Cerebellar cortex (tissue), 1 donor: ENCODE measurements around the gene PIGH.
"Not testable (repeated sequence)": the region's sequence is repeated elsewhere in the genome, so short reads cannot be mapped to it uniquely, and the experiment has no call there.

Experiments used
- DNase-seq: peaks from one replicate; pipeline ENCODE4 v3.0.0-alpha.2; 2015; ENCODE audit warnings: low spot score

The PIGH gene, protein sequence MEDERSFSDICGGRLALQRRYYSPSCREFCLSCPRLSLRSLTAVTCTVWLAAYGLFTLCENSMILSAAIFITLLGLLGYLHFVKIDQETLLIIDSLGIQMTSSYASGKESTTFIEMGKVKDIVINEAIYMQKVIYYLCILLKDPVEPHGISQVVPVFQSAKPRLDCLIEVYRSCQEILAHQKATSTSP

DNA sequence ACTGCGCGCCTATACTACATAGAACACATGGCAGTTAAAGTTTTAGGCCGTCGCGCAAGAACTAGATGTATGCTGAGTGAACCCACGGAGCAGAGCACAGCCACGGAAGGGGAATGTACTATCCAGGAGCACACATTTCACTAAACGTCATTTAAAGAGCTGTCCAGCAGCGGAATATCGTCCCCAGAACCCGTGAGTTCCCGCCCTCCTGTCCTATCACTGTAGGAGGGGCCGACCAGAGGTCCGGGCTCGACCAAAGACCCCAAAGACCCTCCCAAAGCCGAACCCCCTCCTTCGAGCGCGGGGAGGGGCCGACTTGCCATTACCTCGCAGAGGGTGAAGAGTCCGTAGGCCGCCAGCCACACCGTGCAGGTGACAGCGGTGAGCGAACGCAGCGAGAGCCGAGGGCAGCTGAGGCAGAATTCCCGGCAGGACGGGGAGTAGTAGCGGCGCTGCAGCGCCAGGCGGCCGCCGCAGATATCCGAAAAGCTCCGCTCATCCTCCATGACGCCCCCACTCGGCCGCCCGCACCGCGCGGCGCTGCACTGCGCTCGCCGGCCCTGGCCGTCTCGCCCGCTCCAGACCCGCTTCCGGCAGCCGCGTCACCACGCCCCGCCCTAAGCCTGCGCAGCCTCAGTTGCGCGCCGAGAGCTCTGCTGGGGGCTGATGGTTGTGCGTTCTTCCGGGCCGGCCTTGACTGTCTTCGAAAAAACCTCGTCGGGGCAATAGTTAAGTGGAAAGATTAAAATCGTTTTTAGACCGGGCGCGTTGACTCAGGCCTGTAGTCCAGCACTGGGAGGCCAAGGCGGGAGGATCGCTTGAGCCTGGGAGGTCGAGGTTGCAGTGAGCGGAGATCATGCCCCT, at the start of gene PIGH:
Gene PIGH, minus strand, starts transcription at position 571 of the 864 bp plus-strand sequence. Its CDS starts 65 bp downstream, at position 506.
- peak; percentile 86 for DNase-seq

DNA sequence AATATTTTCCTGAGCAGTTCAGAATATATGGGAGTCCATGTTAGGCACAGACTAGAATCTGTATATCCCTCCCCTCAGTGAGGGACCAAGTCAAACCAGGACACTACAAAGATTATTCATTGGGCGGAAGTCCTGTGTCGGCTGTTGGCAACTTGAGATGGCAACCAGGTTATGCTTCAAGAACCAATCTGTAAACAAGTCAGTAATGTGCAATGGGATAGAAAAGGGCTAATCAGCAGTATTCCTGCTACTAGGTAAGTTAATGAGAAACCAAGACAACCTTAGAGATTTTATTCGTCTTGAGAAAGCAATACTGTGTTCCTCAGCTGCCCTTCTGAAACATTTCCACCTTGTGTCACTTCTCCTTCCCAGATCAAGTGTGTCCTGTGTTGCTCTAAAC, 46.1 kb upstream of the PIGH start:
- DNase-seq: no peak

DNA sequence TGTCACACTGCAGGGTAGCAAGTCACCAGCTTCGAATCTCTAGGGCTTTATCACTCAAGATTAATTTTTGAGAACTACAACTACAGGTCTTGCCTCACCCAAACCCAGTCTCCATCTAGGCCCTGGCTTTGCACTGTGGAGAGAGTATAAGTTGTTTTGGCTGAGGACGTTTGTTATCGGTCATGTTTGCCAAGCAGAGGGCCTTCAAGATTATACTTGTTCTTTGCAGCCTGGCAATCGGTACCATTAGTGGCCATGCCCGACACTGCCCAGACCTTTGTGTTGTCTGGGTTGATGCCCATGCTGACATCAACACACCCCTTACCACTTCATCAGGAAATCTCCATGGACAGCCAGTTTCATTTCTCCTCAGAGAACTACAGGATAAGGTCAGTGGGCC, 45.3 kb upstream of the PIGH start:
- no peak for DNase-seq

DNA sequence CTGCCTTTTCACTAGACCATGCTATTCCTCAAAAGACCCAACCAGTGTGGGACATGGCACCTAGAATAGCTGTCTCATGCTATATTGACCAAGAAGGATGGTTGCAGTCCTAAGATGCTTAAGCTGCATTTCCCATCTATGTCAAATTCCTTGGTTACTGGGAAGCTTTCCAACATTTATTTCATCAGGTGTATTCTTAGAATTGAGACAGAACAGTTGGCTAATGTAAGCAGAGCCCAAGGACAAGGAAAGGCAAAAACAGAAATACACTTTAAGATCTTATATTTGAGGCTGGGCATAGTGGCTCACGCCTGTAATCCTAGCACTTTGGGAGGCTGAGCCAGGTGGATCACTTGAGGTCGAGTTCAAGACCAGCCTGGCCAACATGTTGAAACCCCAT, 44.4 kb upstream of the PIGH start:
- peak; percentile 47 for DNase-seq

DNA sequence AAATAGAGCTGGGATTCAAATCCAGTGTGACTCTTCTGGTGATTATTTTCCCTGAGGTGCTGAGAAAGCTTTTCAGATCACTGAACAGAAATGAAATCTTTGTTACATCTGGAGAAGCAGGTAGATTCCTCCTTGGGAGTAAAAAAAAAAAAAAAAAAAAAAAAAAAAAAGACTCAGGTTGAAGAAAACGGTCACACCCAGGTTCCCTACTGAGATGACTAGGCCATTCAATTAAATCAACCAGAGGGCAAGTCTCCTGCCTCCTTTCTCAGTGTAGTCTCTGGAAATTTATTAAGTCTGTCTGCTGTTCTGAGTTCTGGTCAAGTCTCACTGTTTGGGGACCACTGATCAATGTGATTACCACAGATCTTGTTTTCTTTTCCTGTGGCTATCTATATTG, 43.6 kb upstream of the PIGH start:
- no peak for DNase-seq

DNA sequence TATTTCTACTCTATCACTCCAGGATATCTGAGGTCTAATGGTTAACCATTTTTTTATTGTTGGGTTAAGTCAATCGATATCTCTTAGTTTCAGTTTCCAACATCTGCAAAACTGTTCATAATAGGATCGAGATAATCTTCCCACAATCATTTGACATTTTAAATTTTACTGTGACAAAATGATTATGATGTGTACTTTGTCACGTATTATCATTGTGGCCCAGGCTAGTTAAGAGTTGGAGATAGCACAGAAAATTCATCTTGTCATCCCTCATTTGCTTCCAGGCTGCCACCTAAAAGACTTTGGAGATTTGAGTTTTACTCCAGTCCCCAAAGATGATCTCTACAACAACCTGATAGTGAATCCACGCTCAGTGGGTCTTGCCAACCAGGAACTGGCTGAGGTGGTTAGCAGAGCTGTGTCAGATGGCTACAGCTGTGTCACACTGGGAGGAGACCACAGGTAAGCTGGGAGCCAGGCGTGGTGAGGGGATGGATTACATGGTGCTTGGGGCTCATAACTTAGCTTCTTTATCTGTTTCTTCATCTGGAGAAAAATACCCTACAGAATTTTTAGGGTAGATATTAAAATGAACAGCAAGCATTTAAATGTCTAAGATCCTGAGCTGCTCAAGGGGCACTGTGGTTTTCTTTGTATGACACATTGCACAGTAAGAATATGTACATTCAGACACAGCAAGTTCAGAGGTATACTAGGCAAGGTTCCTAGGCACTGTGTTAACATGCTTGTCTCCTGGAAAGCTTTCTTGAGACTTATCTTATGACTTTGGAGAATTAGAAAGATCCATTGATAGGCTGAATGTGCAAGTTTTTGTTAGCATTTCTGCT, 42.1 kb upstream of the PIGH start:
- no peak for DNase-seq

DNA sequence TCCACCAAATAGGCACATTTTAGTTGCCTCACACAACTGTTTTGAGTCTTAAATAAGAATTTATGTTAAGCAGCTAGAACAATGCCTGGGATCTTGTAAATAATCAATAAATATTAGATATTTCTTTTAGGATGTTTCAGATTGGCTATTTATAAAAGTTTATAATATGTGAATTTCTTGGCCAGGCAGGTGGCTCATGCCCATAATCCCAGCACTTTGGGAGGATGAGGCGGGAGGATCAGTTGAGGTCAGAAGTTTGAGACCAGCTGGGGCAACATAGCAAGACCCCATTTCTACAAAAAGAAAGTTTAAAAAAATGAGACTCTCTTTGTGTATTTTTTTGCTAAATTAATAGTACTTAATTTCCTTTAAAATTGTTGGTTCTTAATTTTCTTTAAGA, 41.4 kb upstream of the PIGH start:
- DNase-seq: no peak

DNA sequence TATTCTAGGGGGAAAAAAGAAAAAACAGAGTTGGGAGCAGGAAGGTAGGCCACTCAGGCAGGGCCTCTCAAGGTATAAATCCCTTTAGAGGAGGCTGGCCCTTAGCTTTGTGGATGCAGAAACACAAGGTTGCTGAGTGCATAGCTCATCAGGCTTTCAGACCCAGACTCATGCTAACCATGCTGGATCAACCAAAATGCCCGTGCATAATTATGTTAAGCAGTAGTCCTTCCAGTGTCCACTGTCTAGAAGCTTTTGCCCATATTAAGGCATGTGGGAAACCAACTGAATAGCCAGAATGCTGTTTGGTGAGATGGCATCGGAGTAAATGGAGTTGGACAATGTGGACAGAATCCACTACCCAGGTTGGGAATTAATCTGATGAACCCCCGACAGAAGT, 38.6 kb upstream of the PIGH start:
- no peak for DNase-seq

DNA sequence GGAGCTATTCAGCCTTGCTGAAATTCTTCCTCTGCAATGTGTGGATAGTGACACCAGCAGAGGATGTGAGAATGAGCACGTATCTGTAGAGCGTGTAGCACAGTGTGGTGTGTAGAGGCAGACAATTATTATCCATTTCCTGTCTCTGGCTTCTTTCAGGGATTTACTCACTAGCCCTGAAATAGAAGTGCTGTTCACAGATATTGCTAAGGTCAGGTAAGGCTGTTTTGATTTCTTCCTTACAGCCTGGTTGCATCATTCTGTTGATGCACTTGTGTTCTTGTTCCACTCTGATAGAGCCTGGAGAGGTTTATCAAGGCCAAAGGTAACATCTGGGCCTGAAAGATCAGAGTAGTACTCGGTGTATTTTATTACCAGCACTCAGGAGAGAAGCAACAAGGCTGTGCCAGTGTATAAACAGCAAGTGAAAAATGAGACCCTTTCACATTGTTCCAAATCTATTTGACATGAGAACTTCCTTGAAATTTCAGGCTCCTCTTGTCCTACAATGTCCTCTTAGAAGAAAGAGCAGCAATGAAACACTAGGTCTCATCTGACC, 36.4 kb upstream of the PIGH start:
- no peak for DNase-seq

DNA sequence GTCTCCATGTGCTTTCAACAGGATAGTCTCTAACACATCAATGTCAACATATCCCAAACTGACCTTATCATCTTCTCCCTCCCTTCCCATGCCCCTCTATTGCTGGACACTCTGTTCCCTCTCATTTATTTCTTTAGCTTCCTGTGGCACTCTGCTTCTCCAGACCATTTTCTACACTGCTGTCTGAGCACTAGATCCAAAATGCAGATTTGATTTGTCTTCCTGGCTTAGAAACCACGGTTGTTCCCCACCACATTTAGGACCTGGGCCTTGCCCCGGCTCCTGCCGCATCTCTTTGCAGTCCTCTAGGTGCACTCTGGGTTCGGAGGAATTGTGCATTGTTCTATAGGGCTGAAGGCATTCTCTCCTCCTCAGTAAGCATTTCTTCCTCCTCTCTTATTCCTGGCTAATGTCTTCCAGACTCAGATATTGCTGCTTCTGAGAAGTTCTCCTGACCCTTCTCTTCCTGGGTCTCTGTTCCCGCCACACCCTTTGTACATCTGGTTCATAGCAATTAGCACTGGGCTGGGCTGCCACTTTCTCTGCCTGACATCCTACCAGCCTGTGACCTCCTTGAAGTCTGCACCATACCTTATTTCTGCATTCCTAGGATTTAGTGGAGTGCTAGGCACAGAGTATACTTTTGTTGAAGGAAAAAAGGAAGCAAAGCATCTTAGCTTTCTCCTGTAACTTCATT, 33.5 kb upstream of the PIGH start:
- no peak for DNase-seq

DNA sequence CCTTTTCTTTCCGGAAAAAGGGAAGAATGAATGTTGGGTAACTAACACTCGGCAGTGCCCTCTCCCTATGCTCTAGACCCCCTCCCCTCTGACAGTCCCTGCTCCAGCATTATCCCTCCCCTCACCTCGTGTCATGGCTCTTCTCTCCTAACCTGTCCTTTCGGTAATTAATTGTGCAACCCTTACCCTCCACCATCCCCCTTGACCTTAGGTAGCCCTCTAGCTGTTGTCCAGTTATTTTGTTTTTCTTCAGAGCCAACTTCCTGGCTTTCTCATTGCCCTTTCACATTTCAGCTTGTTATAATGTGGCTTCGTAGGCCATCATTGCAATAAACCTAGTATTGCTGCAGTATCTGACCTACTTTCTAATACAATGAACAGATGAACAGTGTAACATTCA, 30.9 kb upstream of the PIGH start:
- DNase-seq: no peak

DNA sequence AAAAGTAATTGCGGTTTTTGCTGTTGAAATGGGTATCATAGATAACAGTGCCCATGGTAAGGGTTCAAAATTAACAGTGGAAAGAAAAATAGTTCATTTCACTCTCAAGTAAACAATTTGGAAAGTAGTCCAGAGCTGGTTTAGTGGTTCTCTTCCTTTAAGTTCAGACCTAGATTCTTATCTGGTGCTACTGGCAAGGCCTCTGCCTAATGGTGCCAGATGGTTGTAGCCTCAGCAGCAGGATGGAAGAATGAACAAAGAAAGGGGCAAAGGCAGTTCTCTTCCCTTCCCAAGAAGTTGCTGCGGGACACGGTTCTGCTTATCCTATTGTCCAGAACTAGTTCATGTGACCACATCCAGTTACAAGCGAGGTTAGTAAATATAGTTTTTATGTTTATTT, 30.1 kb upstream of the PIGH start:
- no peak for DNase-seq

DNA sequence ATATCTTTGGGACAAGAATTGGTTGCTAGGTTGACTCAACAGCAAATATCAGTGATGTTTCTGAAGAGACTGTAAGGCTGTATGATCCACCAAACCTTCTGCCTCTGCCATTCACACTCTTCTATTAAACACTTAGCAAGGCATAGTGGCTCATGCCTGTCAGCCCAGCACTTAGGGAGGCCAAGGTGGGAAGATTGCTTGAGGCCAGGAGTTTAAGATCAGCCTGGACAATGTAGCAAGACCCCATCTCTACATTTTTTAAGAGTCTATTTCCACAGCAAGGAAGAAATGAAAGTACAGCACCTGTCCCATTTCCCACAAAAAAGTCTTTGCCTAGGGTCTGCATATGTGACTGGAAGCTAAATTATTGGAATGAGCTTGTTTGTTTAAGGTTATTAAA, 27.5 kb upstream of the PIGH start:
- no peak for DNase-seq

DNA sequence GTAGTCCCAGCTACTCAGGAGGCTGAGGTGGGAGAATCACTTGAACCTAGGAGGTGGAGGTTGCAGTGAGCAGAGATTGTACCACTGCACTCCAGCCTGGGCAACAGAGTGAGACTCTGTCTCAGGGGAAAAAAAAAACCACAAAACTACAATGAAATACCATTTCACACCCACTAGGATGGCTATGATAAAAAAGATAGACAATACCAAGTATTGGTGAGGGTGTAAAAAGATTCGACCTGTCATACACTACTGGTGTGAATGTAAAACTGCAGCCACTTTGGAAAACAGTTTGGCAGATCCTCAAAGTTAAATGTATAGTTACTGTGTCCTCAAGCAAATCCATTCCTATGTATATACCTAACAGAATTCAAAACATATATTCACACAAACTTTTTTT, 26.1 kb upstream of the PIGH start:
- DNase-seq: not testable (repeated sequence)

DNA sequence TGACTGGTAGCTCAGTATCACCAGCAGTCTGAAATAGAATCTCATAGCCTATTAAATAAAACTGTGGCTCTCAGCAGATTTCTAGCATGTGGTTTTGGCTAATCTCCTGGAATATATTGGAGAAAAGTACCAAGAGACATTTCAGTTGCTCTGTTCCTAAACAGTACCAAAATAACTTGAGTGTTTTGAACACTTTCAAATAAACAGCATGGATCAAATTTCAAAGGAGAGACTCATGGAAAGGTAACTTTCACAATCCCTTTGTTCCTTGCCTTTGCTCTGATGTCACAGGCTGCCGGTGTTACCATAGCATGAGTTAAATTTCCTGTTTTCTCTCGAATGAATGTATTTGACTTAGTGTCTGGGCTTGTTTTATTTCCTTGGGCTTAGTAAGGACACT, 23.0 kb upstream of the PIGH start:
- DNase-seq: no peak

DNA sequence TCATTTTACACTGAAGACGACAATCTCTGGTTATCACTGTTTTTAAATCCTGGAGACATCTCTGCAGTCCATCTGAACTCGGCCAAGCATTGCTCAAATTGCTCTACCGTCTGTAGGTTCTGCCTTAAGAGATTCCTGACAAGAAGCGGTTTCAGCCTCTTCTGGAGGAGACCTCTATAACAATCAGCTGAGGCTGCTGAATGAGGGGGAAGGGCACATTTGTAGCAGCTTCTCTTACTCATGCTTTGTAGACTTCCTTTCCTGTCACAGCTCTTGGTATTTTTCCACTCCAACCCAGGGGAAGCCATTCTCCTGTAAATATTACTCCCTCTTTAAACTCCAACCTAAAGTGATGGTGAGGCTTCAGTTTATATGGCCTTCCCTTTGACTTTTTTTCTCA, 22.6 kb upstream of the PIGH start:
- peak; percentile 40 for DNase-seq

DNA sequence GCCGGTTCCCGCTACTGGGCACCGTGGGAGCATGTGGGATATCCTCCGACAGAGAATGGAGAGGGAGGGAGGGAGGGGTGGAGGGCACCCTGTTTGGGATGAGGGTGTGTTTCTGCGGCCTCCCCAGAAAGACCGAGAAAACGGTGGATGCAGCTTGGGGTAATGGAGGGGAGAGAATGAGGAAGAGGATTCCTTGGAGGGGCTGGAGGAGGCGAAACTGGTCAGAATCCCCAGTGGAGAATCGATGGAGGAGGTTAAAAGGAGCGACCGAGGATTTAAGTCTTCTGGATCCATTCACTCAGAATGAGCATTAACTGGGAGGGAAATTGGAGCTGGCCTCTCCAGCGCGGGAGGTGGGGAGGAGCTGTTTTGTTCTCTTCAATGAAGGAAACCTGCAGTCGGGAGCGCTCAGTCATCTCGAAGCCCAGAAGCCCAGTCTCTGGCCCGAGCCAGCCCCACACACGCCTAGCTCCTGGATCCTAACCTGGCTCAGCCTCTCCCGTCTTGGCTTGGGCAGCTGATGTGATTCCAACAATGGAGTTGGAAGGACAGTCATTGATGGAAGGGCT, 20.2 kb upstream of the PIGH start:
- DNase-seq: peak; percentile 82

DNA sequence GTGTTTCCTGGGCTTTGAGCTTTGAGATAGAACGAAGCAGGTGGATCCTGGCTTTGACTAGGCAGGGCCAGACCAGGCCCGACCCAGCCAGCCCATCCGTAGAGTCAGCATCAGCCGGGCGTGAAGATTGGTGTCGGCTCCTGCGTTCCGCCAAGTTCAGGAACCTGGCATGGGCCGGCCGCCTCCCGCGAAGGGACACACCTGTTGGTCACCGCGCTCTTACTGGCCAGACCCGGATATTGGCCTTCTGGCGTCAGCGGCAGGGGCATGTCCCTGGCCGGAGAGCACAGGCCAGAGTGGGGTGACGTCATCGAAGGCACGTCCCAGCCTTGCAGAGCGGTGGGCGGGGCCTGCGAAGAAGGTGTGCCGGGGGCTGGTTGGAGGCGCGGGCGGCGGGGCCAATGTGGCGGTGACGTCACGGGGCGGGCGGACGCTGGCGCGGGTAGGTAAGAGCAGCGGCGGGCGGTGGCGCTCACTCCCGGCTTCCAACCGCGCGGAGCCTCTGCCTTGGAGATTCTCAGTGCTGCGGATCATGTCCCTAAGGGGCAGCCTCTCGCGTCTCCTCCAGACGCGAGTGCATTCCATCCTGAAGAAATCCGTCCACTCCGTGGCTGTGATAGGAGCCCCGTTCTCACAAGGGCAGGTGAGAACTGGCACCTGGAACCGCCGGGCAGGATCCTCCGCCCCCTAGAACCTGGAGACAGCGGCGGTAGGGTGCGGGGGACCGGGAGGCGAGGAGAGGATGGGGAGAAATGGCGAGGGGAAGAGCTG, 19.6 kb upstream of the PIGH start, which contains the start of gene ARG2:
Gene ARG2, plus strand, starts transcription at position 475 of the 771 bp plus-strand sequence. Its CDS starts 58 bp downstream, at position 533.
- DNase-seq: peak; percentile 99

DNA sequence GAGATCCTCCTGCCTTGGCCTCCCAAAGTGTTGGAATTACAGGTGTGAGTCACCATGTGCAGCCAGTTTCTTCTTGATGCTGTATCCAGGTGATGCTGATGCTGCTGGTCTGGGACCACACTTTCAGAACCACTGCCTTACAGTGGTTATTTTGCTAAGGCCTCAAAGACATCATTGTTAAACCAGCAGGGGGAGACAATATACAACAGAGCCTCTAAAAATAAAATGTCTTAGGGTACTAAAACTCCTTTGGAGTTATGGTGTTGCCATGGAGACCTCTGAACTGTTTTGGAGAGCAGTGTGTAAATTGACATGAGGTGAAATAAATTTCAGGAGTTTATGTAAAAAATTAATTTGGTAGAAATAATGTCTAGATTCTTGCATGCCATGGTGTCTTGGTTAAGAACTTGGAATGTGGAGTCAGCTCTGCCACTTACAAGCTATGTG, 18.6 kb upstream of the PIGH start:
- DNase-seq: peak; percentile 65

DNA sequence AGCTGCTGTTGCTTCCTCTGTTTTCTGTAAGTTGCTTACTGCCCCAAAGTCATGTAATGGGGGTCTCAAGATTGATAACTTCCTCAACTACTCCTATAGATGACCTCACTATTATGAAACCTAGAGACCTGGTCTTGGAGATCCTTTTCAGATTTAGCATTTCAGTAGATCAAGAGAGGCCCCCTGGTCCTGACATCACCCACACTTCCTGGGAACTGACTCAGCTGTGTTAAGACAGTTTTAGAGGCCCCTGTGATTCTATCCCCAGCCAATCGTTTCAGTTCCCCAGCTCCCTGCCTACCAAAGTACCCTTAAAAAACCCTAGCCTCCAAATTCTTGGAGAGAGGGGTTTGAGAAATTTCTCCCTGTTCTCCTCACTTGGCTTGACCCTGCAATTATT, 10.4 kb upstream of the PIGH start:
- DNase-seq: no peak
